ENCODE data around the gene BCAS3. TPM values are rescaled to one million over a fixed set of nuclear protein-coding genes. Genes with fewer than 3 reads are reported as not detected.
"Not testable (repeated sequence)": the region's sequence is repeated elsewhere in the genome, so short reads cannot be mapped to it uniquely, and the experiment has no call there.

The BCAS3 gene
- polyA plus RNA-seq, 1 donor from 2014 or later, result 21.6 TPM

DNA sequence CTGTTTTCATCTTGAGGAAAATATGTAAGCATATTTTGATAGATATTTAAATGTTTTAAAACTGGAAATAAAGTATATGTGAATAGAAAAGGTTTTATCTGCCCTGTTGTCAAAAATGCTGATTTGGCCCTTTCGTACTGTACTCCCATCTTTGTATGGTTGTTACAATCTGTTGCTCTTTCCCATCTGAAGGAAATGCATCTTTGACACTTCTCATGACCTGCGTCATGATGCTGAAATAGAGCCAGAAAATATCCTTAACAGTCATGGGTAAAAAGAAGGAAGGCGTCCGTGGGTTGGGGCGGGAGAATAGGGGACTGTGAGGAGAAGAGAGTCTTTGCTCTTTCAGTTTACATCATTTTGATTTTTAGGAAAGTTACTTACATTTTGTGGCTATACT is 327.7 kb downstream of the BCAS3 start:
- Histone ChIP-seq H2AFZ (ENCODE audit: low read depth, low read length) (no peak overlapping the region), H3K27me3 (ENCODE audit: insufficient read depth, low read depth, low read length) (no peaks in the 10 kb centered on the region), H3K79me2 (replicated peaks; ENCODE audit: insufficient read depth, low read length) (no peaks in the 10 kb centered on the region), H3K36me3 (ENCODE audit: insufficient read depth, low read length) (no peaks in the 10 kb centered on the region), H3K4me2 (ENCODE audit: low read length) (no peak overlapping the region), H3K9me2 (ENCODE audit: insufficient read depth, low read length) (no peaks in the 10 kb centered on the region), H3K9ac (ENCODE audit: low read length) (no peak overlapping the region), H4K20me1 (ENCODE audit: insufficient read depth) (no peaks in the 10 kb centered on the region), H3K9me3 (ENCODE audit: low read length) (no peaks in the 10 kb centered on the region), H3K27ac (ENCODE audit: low read length) (no peak overlapping the region), H3K4me3 (ENCODE audit: low read length) (no peak overlapping the region), H3F3A (ENCODE audit: insufficient read depth, low read length, poor library complexity, severe bottlenecking) (no peaks in the 10 kb centered on the region)
- no peak for TF ChIP-seq EP300 (conservative IDR thresholded peaks at IDR 0.05; ENCODE audit: poor library complexity, severe bottlenecking)
- no peak for TF ChIP-seq POLR2AphosphoS5 (IDR thresholded peaks at IDR 0.05)
- TF ChIP-seq SMC3 (conservative IDR thresholded peaks at IDR 0.05; ENCODE audit: poor library complexity), result no peak
- no peak for TF ChIP-seq EZH2 (IDR thresholded peaks at IDR 0.05; ENCODE audit: borderline replicate concordance, insufficient read depth, low read length, poor library complexity, severe bottlenecking)
- TF ChIP-seq TAF1 (IDR thresholded peaks at IDR 0.05; ENCODE audit: low read depth), result no peak
- TF ChIP-seq RAD21 (conservative IDR thresholded peaks at IDR 0.05), result no peak
- TF ChIP-seq, protein P1, sequence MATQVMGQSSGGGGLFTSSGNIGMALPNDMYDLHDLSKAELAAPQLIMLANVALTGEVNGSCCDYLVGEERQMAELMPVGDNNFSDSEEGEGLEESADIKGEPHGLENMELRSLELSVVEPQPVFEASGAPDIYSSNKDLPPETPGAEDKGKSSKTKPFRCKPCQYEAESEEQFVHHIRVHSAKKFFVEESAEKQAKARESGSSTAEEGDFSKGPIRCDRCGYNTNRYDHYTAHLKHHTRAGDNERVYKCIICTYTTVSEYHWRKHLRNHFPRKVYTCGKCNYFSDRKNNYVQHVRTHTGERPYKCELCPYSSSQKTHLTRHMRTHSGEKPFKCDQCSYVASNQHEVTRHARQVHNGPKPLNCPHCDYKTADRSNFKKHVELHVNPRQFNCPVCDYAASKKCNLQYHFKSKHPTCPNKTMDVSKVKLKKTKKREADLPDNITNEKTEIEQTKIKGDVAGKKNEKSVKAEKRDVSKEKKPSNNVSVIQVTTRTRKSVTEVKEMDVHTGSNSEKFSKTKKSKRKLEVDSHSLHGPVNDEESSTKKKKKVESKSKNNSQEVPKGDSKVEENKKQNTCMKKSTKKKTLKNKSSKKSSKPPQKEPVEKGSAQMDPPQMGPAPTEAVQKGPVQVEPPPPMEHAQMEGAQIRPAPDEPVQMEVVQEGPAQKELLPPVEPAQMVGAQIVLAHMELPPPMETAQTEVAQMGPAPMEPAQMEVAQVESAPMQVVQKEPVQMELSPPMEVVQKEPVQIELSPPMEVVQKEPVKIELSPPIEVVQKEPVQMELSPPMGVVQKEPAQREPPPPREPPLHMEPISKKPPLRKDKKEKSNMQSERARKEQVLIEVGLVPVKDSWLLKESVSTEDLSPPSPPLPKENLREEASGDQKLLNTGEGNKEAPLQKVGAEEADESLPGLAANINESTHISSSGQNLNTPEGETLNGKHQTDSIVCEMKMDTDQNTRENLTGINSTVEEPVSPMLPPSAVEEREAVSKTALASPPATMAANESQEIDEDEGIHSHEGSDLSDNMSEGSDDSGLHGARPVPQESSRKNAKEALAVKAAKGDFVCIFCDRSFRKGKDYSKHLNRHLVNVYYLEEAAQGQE (IDR thresholded peaks at IDR 0.05; ENCODE audit: borderline replicate concordance), result no peak
- TF ChIP-seq MXI1 (conservative IDR thresholded peaks at IDR 0.05; ENCODE audit: poor library complexity, severe bottlenecking), result no peak
- TF ChIP-seq, protein P2, sequence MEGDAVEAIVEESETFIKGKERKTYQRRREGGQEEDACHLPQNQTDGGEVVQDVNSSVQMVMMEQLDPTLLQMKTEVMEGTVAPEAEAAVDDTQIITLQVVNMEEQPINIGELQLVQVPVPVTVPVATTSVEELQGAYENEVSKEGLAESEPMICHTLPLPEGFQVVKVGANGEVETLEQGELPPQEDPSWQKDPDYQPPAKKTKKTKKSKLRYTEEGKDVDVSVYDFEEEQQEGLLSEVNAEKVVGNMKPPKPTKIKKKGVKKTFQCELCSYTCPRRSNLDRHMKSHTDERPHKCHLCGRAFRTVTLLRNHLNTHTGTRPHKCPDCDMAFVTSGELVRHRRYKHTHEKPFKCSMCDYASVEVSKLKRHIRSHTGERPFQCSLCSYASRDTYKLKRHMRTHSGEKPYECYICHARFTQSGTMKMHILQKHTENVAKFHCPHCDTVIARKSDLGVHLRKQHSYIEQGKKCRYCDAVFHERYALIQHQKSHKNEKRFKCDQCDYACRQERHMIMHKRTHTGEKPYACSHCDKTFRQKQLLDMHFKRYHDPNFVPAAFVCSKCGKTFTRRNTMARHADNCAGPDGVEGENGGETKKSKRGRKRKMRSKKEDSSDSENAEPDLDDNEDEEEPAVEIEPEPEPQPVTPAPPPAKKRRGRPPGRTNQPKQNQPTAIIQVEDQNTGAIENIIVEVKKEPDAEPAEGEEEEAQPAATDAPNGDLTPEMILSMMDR (IDR thresholded peaks at IDR 0.05; ENCODE audit: poor library complexity, severe bottlenecking), result no peak

DNA sequence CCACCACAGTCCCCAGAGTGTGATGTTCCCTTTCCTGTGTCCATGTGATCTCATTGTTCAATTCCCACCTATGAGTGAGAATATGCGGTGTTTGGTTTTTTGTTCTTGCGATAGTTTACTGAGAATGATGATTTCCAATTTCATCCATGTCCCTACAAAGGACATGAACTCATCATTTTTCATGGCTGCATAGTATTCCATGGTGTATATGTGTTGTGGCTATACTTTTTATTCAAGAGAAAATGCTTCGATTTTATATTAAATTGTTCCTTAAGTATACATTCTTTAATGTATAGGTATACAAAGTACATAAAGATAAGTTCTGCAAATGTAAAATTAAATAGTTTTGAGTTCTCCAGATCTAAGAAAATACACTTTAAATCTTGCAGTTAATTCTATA is 328.3 kb downstream of the BCAS3 start:
- not testable (repeated sequence) for H3F3A ChIP-seq (ENCODE audit: insufficient read depth, low read length, poor library complexity, severe bottlenecking); H3K79me2 ChIP-seq (replicated peaks; ENCODE audit: insufficient read depth, low read length); H3K27ac ChIP-seq (ENCODE audit: low read length); H3K27me3 ChIP-seq (ENCODE audit: insufficient read depth, low read depth, low read length); H4K20me1 ChIP-seq (ENCODE audit: insufficient read depth); H3K4me2 ChIP-seq (ENCODE audit: low read length); H2AFZ ChIP-seq (ENCODE audit: low read depth, low read length); H3K9me2 ChIP-seq (ENCODE audit: insufficient read depth, low read length); H3K4me3 ChIP-seq (ENCODE audit: low read length); H3K9ac ChIP-seq (ENCODE audit: low read length); H3K9me3 ChIP-seq (ENCODE audit: low read length); H3K36me3 ChIP-seq (ENCODE audit: insufficient read depth, low read length)

DNA sequence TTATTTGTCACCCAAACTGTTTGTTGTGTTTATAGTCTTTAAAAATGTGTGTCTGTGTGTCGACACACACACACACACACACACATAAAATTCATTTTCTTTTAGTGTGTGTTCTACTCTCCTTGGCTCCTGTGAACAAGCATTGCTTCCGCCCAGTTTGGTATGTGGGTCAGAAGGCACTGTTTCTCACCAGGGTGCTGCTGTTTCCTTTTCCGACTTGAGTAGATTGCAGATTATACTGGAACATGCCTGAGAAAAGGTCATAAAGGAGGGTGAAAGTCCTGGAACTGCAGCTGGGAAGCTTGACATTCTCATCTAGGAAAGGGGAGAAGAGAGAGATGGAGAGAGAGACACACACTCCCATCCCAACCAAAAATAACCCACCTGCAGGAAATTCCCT is 330.3 kb downstream of the BCAS3 start:
- Histone ChIP-seq H3F3A (ENCODE audit: insufficient read depth, low read length, poor library complexity, severe bottlenecking) (no peaks in the 10 kb centered on the region), H3K36me3 (ENCODE audit: insufficient read depth, low read length) (no peaks in the 10 kb centered on the region), H3K9me2 (ENCODE audit: insufficient read depth, low read length) (no peaks in the 10 kb centered on the region), H4K20me1 (ENCODE audit: insufficient read depth) (no peaks in the 10 kb centered on the region), H3K9ac (ENCODE audit: low read length) (no peak overlapping the region), H3K9me3 (ENCODE audit: low read length) (no peaks in the 10 kb centered on the region), H3K27me3 (ENCODE audit: insufficient read depth, low read depth, low read length) (no peaks in the 10 kb centered on the region), H3K27ac (ENCODE audit: low read length) (no peak overlapping the region), H2AFZ (ENCODE audit: low read depth, low read length) (no peak overlapping the region), H3K4me3 (ENCODE audit: low read length) (no peak overlapping the region), H3K4me2 (ENCODE audit: low read length) (no peak overlapping the region), H3K79me2 (replicated peaks; ENCODE audit: insufficient read depth, low read length) (no peaks in the 10 kb centered on the region)
- no peak for TF ChIP-seq SMC3 (conservative IDR thresholded peaks at IDR 0.05; ENCODE audit: poor library complexity)
